GM18873 (cell line): Measurements from ENCODE around the gene CELF2.
A peak's percentile ranks its signal among the peaks of the same experiment; 100 is the strongest.
"Not testable (repeated sequence)": the region's sequence is repeated elsewhere in the genome, so short reads cannot be mapped to it uniquely, and the experiment has no call there.

Source experiments
- ATAC-seq: cut with Tn5 transposase; IDR thresholded peaks from one replicate; pipeline ENCODE4 v1.9.1; 2021; ENCODE audit warnings: mild to moderate bottlenecking, moderate library complexity, moderate number of reproducible peaks; ENCODE audit not compliant: unreplicated experiment, low FRiP score

The CELF2 gene

DNA sequence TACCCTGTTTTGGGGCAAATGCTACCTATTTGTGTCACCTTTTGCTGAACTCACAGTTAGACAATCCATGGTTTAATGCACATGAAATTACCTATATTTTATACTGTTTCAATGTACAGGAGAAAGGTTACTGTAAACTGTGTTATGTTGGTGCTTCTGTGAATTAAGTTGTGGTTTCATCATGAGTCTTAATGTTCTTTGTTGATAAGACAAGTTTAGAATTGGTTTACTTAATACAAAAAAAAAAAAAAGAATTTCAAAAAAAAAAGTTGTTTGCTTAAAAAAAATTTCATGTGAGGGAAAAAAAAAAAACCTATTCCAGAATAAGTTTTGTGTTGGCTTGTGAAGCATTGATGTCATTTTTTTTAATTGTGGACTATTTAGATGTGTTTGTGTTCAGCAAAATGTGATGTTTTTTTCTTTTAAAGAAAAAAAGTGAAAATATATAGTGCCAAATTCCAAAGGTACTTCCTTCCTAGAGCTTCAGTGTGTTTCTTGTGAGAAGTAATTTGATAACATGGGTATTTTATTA, 313.4 kb downstream of the CELF2 start:
- ATAC-seq, result no peak

DNA sequence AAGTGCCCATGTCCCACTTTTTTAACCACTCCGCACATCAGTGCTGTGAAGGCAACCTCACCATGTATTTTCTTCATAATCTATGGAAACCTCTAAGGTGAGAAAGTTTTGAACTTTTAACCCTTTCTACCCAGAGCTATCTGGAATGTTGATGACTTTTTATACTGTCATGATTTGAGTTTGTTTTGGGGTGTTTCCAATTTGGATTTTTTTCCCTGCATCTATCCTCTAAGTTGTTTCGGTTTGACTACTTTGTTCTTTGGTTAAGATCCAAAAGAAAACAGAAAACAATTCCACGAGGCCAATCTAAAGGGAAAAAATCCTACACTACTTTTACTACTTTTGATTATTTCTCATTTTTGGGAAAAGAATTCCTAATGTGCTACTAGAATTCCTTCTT, 314.1 kb downstream of the CELF2 start:
- no peak for ATAC-seq

DNA sequence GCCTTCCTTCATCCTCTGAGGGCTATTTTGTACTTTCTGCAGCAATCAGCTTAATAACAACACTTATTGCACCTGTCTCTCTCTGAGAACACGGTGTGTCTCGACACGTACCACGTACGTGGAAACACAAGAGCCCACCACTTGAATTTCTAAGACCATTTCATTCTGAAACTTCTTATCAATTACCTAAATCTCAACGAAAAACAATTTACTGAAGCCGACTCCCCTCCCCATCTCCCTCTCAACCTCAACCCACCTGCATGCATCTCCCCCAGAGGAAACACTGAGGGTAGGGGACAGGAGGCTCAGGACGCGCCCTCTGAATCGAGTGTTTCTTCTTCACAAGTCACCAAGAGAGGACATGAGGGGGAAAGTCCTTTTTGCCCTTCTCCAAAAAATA, 315.2 kb downstream of the CELF2 start:
- no peak for ATAC-seq

DNA sequence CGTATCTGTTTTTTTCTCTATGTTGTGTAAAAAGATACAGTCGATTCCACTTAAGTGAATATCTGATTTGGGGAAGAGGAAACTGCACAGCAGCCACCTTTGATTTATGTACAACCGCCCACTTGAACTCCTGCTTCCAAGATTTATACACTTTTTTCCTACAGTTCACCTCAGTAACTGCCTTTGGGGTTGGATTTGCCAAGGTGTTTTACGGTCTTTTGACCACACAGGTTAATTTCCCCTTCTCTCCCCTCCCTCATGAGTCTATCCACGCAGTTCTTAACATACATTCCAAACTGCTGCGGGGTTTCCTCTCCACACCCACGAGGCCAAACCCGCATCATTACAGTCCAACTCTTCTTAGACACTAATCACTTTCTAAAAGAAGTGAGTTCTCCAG, 316.8 kb downstream of the CELF2 start:
- ATAC-seq, result no peak

DNA sequence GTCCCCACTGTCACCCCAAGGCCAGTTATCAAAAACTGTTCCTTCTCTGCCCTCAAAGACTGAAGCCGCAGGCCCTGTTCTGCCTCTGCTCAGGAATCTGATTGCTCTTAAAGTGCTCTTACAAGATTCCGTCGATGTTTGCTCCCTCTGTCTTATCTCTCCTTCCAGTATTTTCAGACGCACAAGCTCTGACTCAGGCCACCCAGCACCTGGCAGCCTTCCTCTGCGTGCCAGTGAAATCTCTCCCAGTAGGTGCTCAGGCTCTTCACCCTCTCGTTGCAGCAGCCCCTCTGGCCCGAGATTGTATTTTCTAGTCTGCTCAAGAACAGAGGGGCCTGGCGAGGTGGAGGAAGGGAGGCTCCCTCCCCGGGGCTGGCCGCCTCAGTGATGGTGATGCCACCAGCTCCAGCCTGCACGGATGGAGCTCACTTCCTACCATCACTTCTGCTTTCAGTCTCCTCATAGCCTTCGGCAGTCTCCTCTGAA, 317.5 kb downstream of the CELF2 start:
- ATAC-seq, result no peak

DNA sequence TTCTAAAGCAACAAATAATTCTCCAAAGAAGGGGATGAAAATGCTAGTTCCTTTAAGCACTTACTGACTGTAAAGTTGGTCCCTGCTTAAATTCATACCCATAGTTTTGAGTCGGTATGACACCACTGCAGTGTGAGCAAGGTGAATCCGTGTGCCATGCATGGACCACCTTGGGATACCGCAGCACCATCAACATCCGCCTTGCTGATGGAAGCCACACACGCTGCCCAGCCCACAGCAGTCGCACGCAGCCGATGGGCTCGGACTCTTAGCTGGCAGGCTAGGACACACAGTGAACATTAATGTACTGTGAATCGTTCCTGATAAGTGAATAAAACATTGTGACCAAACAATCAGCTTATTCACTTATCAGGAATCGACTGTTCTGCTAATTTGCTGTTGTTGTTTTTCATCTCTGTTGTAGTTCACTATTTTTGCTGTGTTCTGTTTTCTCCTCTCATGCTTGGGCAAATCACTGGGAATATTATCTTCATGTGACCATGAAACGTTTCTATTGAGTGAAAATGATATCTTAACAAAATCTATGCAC, 318.3 kb downstream of the CELF2 start:
- ATAC-seq, result no peak

DNA sequence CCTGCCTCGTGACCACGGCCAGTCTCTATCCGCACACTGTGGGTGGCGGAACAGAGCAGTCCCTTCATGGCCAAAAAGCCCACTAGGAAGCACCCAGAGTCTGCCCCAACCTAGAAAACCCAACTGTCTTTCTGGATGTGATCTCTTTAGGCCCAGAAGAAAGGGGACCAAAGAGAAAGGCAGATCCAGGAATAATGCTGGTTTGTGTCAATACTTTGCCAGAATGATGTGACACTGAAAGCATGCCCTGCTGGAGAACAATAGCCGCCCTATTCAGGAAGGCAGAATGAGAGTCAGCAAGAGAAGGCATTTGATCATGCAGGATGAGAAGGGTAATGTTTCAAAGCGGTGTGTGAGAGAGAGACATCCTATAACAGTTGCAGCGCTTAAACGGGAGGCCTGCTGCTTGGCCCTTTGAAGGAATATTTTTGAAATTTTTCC, 319.1 kb downstream of the CELF2 start:
- no peak for ATAC-seq

DNA sequence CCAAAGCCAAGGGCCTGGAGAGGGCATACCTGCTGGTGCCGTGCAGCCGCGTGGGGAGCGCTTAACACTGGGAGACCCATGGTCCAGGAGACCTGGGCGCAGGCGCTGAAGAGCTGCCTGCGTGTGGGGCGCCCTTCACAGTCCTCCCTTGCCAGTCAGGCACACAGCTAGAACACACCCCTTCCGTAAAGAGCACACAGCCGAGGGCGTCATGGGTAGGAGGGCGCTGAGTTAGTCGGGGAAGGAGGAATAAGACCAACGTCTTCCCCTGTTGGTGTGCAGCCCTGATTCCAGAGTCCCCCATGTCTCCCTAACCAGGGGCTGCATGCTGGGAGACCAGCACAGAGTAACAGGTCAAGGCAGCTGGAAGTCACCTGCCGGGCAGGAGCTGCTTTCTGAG, 319.8 kb downstream of the CELF2 start:
- ATAC-seq, result no peak

DNA sequence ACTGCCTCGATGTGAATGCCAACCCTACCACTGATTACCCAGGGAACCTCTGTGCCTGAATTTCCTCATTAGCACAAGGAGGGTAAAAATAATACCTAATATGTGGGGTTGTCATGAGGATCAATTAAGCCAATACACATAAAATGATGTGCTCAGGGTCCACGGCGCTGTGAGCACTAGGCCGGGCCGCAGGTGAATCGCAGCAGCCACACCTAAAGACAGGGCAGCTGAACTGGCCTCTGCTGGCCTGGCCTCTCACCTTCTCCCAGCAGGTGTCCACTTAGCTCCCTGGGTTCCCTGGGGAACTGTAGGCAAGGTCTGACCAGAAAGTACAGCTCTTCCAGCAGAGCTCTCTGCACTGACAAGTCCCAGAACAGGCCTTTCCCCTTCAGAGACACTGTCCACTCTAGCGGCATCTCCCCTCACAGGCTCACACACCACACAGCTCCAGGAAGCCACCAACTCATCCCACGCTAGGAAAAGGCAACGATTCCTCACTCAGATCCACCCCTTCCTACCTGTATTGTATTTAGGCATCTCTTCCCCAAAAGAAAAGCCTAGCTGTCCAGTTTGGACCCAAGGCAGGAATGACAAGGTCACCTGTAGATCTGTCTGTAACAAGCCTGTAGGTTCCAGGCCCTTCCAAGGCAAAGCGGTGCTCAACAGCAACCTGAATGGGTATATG, 320.6 kb downstream of the CELF2 start:
- ATAC-seq, result no peak

DNA sequence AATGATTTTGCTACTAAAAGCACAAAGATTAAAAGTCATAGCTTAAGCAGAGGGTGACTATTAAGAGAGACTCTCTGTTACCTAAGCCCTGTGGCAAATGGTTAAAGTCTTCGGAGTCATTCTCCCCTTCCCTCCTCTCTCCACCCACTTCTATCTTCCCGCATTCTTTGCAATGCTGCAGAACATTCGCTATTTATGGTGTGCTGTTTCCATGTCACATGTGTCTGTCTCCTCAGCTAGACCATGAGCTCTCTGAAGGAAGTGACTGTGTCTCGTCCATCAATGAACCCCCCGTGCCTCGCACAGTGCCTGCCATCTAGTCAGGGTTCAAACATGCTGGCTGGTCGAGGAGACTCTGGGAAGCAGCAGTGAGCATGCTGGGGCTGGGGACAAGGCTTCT, 321.3 kb downstream of the CELF2 start:
- ATAC-seq, result no peak

DNA sequence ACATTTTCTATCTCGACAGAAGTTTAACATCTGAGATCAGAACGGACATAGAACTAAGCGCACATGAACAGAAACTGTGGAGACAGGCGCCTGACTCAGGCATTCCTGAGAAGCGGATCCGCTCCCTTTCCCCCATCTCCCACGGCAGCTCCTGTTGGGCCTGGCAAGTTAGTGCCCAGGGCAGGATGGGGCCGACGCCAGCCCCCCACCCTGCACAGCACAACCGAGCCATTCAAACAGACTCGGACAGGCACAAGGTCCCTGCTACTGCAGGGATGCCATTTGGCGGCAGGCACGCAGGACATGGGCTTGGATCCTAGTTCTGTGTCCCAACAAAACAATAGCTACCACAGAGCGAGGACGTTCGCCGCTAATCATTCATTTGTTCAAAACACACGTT, 322.0 kb downstream of the CELF2 start:
- no peak for ATAC-seq

DNA sequence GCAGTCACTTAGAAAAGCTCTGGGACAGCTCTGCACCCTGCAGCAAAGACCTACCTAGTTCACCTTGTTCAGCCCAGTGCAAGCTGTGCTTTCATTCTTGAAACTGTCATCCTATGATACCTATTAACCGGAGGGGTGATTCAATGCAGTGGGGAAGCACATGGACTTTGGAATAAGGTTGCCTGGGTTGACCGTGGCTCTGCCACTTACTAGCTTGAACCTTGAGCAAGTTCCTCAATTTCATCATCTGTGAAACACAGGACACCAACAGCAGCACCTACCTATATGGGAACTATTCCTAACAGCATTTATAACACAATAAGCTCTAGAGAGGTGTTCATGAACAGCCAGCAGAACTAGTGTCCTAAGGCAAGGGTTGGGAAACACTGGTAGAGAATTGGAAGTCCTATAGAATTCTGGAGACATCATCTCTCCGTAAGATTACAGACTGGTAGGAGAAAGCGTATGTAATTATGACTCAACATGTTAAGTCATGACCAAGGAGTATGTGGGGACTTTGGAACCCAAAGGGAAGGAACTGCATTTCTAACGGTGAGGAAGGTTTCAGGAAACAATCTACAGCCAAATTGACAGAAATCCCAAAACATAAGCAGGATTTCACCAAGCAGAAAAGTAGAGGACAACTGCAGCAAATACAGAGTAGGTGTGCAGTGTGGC, 323.8 kb downstream of the CELF2 start:
- no peak for ATAC-seq

DNA sequence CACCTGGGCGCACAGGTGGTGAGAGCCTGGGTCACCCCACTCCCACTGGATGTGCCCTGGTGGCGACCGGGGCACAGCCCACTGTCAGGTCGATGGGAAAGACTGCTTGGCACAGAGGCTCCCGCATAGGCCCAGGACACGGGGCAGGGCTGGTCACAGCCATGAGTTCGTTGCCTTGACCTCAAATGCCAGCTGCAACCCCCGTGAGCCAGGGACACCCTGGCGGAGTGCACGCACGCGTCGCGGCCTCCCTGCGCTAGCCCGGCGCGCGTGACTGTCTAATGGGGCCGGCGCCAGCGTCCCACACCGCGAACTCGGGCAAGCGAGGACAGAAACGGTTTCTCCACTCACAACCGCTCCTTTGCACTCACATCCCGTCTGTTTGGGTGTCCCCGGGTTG, 326.4 kb downstream of the CELF2 start:
- ATAC-seq, result no peak

DNA sequence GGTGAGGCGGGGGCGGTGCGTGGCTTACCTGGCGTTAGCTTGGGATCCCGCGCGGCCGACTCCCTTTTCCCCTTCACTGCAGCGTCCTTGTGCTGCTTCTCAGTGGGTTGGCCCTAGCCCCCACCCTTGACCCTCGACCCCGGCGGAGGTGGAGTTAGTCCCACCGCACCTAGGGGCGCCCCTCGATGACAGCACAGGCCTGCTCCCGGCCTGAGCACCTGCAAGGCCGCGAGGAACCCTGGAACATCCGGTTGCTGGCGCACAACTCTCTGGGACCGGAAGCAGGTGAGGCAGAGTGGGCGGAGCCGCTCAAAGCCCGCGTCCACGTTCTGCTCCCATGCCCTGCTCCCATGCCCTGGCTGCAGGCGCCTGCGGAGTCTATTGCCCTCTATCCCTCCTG, 326.9 kb downstream of the CELF2 start:
- no peak for ATAC-seq

DNA sequence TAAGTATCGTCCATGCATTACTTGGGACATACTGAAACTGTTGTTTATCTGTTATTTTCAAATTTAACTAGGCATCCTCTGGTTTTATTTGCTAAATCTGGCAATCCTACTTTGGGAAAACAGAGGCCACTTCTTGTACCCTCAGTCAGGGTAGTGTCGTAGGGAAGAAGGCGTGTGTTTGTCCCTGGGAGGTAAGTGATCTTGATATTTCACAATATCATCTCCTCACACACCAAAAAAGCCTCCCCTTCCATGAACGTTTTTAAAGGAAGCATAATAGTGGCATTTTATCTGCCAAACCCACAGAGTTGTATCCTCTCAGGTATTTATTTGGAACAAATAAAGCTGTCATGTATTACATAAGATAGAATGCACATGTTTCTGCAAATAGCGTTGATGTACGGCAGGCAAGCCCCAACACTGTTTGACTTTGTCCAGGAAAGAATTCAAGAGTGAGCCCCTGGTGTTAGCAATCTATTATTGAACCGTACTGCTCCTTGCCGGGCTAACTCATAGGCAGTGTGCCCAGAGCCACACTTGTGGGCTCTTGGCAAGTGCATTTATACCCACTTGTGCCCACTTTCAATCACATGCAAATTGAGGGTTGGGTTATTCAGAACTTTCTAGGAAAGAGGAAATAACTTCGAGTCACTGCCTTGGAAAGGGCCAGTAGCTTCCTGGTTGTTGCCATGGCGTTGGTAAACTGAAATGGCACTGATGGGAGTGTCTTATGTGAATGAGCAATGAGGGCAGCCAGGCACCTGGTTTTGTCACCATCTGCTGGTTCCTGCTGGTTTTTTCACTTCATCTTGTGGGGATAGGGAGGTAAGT, 327.8 kb downstream of the CELF2 start:
- peak; percentile 64 for ATAC-seq

DNA sequence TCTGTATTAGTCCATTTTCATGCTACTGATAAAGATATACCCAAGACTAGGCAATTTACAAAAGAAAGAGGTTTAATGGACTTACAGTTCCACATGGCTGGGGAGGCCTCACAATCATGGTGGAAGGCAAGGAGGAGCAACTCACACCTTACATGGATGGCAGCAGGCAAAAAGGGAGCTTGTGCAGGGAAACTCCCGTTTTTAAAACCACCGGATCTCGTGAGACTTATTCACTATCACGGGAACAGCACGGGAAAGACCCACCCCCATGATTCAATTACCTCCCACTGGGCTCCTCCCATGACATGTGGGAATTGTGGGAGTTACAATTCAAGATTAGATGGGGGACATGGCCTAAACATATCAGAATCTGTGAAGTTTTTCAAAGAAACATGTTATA, 329.9 kb downstream of the CELF2 start:
- not testable (repeated sequence) for ATAC-seq

DNA sequence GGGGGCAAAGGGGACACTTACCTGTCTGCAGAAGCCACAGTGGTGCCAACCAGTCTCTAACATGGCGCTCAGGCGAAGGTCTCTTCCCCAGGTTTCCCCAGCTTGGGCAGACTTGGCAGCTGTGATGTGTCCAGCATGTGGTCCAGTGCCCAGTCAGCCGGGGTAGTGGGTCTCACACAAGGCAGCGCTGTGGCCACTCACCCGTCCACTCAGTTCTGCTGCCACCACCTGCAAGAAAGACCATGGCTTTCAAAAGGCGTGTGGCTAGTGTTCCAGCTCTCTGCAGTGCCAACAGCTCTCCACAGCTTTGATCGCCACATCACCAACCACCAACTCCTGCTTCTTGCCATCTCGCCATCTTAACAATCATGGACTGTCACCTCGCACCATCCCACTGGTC, 334.1 kb downstream of the CELF2 start:
- no peak for ATAC-seq

DNA sequence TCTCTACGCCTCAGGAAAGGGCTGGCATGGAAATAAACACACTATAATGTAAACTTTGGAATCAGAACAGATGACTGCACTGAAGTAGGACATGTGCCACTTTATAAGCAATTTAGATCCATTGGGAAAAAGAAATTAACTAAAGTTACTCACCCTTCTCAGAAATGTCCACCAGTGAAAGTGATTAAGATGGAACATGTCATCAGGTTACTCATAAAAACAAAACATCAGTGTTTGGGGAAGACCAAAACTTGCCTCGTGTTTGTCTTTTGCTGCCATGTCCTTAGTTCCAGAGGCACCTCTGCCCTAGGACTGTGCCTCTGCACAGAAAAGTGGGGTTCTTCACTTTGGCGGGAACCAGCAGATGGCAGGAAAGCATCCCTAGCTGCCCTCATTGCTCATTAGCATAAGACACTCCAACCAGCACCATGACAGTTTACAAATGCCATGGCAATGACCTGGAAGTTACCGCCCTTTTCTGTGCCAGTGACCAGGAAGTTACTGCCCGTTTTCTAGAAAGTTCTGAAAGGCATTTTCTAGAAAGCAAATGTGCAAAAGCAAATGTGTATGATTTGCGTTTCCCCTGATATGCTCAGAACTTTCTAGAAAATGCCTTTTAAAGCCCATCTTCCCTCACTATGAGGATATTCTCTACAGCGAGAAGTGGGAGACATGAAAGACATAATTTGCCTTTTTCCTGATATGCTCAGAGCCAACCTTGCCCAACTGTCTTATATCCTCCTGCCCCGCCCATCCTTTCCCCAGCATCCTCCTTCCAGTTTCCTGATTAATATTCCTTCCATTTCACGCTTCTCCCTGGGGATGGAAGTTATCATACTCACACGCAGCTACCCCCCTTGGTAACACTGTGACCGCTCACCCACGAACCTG, 335.6 kb downstream of the CELF2 start:
- no peak for ATAC-seq

DNA sequence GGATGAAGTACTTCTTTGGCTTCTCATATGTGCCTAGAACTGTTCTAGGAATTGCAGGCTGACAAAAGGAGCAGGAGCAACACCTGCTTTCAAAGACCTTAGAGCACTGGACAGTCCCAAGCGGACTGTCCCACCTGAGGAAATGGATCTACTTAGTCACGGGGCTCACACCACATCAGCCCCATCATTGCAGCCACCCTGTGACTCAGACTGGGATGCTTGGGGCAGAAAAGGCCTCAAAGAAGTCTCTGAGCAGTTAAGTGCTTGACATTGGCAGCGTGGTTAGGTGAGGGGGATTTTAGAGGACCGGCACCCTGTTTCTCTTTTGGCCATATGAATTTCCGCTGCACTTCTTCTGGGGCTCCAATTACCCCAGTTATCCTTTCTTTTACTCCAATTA, 337.2 kb downstream of the CELF2 start:
- no peak for ATAC-seq

DNA sequence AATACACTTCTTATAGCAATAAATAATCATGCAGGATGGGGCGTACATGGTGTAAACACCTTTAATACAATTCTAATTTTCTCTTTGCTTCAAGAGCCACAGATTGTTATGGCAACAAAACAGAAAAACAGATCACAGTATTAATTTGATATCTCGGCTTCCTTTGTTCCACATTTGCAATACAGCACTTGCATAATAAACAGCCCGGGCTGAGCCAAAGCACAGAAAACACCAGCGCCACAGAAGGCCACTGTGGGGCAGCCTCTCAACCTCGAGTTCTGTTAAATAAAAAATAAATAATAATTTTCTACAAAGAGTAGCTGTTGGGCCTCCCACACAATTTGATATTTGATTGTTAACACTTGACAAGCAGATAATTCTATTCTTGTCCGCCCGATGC, 337.9 kb downstream of the CELF2 start:
- ATAC-seq, result no peak
